ENCODE measurements around the gene CYGB.

The CYGB gene

GRCh38 chr17:76497979-76498875 lies 39.3 kb downstream of the CYGB start:
- DNase-seq, result no peak

- no peak for DNase-seq
These were observed 39.9 kb downstream of the CYGB start for GRCh38 chr17:76497699-76497978.

- no peak for DNase-seq
These were observed 41.0 kb downstream of the CYGB start for GRCh38 chr17:76496464-76496863.

- no peak for DNase-seq
These were observed 41.7 kb downstream of the CYGB start for GRCh38 chr17:76495663-76496400.

GRCh38 chr17:76493505-76494167 lies 43.9 kb downstream of the CYGB start:
- DNase-seq, result no peak

GRCh38 chr17:76492989-76493501 lies 44.5 kb downstream of the CYGB start:
- no peak for DNase-seq

GRCh38 chr17:76492123-76492988 lies 45.2 kb downstream of the CYGB start:
- DNase-seq, result no peak

GRCh38 chr17:76491271-76492122 lies 46.0 kb downstream of the CYGB start:
- no peak for DNase-seq

GRCh38 chr17:76490112-76490710 lies 47.3 kb downstream of the CYGB start:
- DNase-seq, result no peak

GRCh38 chr17:76487451-76488192 lies 49.9 kb downstream of the CYGB start:
- no peak for DNase-seq

- DNase-seq, result no peak
These were observed 51.9 kb downstream of the CYGB start for GRCh38 chr17:76485569-76485968.

GRCh38 chr17:76484228-76484725 lies 53.2 kb downstream of the CYGB start:
- no peak for DNase-seq

GRCh38 chr17:76481071-76481655 lies 56.3 kb downstream of the CYGB start:
- DNase-seq, result no peak

- DNase-seq, result no peak
These were observed 56.9 kb downstream of the CYGB start for GRCh38 chr17:76480632-76481031.

GRCh38 chr17:76479515-76480060 lies 57.9 kb downstream of the CYGB start:
- DNase-seq, result no peak

- DNase-seq, result no peak
These were observed 58.6 kb downstream of the CYGB start for GRCh38 chr17:76478730-76479514.

- no peak for DNase-seq
These were observed 59.4 kb downstream of the CYGB start for GRCh38 chr17:76478097-76478496.

- no peak for DNase-seq
These were observed 59.9 kb downstream of the CYGB start for GRCh38 chr17:76477576-76477975.
